B cell (primary cell): ENCODE data around the gene UNC119B. TPM values are rescaled to one million over a fixed set of nuclear protein-coding genes. Genes with fewer than 3 reads are reported as not detected.

Source experiments
- ATAC-seq: fragments of 200-7000 bp; cut with Tn5 transposase; one replicate; pipeline ENCODE4 v1.10.0; 2021; ENCODE audit warnings: low read depth, mild to moderate bottlenecking, moderate number of reproducible peaks, moderate library complexity
- CTCF ChIA-PET: fragments of 350-600 bp; sonication (Branson Sonifier 250); formaldehyde crosslinking; loops from one replicate; lab custom pipeline; 2021; ENCODE audit warnings: antibody characterized with exemption, inconsistent platforms; lab: Charles Lee
- POLR2A ChIA-PET: fragments of 350-600 bp; sonication (Branson Sonifier 250); formaldehyde crosslinking; loops from one replicate; lab custom pipeline; 2021; ENCODE audit warnings: antibody characterized with exemption; lab: Charles Lee
- DNase-seq: peaks from one replicate; pipeline ENCODE4 v3.0.0; 2013
- H2AFZ ChIP-seq: 2 replicates; pipeline ENCODE4 v1.6.1; 2012; ENCODE audit warnings: mild to moderate bottlenecking, low read depth, low read length; ENCODE audit not compliant: insufficient read depth, poor library complexity, severe bottlenecking
- H3K27ac ChIP-seq, 2 donors: 1 replicate in 1 of 2; 2 replicates in 1 of 2; pipeline ENCODE4 v1.5.1; 2012 to 2013; ENCODE audit warnings: low read length in 2 of 2, mild to moderate bottlenecking in 2 of 2, moderate library complexity in 1 of 2
- H3K27me3 ChIP-seq, 4 experiments: fragments of 200-600 bp in 1 of 4; sonication (generic) in 1 of 4; replicated peaks in 1 of 4; 1 replicate in 2 of 4; 2 replicates in 2 of 4; pipeline versions ENCODE4 v1.6.1 to v1.7.0; 2013 to 2016; ENCODE audit warnings: low read length in 3 of 4, mild to moderate bottlenecking in 2 of 4, mixed read lengths in 1 of 4, moderate library complexity in 1 of 4; ENCODE audit not compliant: insufficient read depth in 4 of 4, control insufficient read depth in 3 of 4; ENCODE audit errors: control extremely low read depth in 1 of 4
- H3K36me3 ChIP-seq, 2 experiments: replicated peaks in 1 of 2; 1 replicate in 1 of 2; 2 replicates in 1 of 2; pipeline versions ENCODE4 v1.6.1 to v1.7.1; 2013; ENCODE audit warnings: low read length in 1 of 2; ENCODE audit not compliant: insufficient read depth in 2 of 2, control insufficient read depth in 1 of 2; ENCODE audit errors: control extremely low read depth in 1 of 2, extremely low read depth in 1 of 2
- H3K4me1 ChIP-seq, 2 donors: fragments of 200-600 bp in 1 of 2; sonication (generic) in 1 of 2; 1 replicate in 1 of 2; 2 replicates in 1 of 2; pipeline versions ENCODE4 v1.5.1 to v1.6.1; 2013 to 2017; ENCODE audit warnings: low read length in 2 of 2; ENCODE audit not compliant: control insufficient read depth in 2 of 2, insufficient read depth in 2 of 2
- H3K4me2 ChIP-seq: replicated peaks from 2 replicates; pipeline ENCODE3; 2012; ENCODE audit warnings: mild to moderate bottlenecking, low read depth, low read length; ENCODE audit not compliant: poor library complexity, severe bottlenecking
- H3K4me3 ChIP-seq, 5 experiments: fragments of 200-600 bp in 1 of 5; sonication (generic) in 1 of 5; 1 replicate in 3 of 5; 2 replicates in 2 of 5; pipeline versions ENCODE4 v1.5.1 to v1.7.0; 2011 to 2016; ENCODE audit warnings: low read length in 4 of 5, mild to moderate bottlenecking in 4 of 5, low read depth in 2 of 5, control low read depth in 1 of 5, moderate library complexity in 1 of 5; ENCODE audit not compliant: insufficient read depth in 1 of 5; ENCODE audit errors: control extremely low read depth in 1 of 5, extremely low read depth in 1 of 5
- H3K79me2 ChIP-seq: fragments of 200-600 bp; sonication (generic); one replicate; pipeline ENCODE4 v1.6.0; 2016; ENCODE audit warnings: low read length; ENCODE audit not compliant: control insufficient read depth, insufficient read depth
- H3K9ac ChIP-seq: fragments of 200-600 bp; sonication (generic); 2 replicates; pipeline ENCODE4 v1.6.1; 2017; ENCODE audit warnings: mild to moderate bottlenecking, low read length, moderate library complexity
- H3K9me3 ChIP-seq, 3 donors: one replicate each; pipeline versions ENCODE4 v1.6.1 to v1.7.1; 2013; ENCODE audit warnings: low read length in 2 of 3; ENCODE audit not compliant: control insufficient read depth in 2 of 3, insufficient read depth in 1 of 3; ENCODE audit errors: control extremely low read depth in 1 of 3
- H4K20me1 ChIP-seq: 2 replicates; pipeline ENCODE4 v1.6.0; 2012; ENCODE audit warnings: mild to moderate bottlenecking, low read length; ENCODE audit not compliant: insufficient read depth, control insufficient read depth, poor library complexity, severe bottlenecking
- H3K27ac Mint-ChIP-seq: one replicate; pipeline ENCODE4 v1.8.0; 2021; ENCODE audit warnings: mixed read lengths
- H3K27me3 Mint-ChIP-seq: one replicate; pipeline ENCODE4 v1.8.0; 2021; ENCODE audit warnings: mixed read lengths
- H3K4me1 Mint-ChIP-seq: one replicate; pipeline ENCODE4 v1.8.0; 2021; ENCODE audit warnings: mixed read lengths
- H3K4me3 Mint-ChIP-seq: one replicate; pipeline ENCODE4 v1.8.0; 2021; ENCODE audit warnings: mixed read lengths
- H3K9me3 Mint-ChIP-seq: one replicate; pipeline ENCODE4 v1.8.0; 2022; ENCODE audit warnings: mixed read lengths; ENCODE audit not compliant: insufficient read depth
- CTCF ChIP-seq: fragments of 200-600 bp; IDR thresholded peaks from one replicate; pipeline ENCODE4 v1.8.0; 2022; ENCODE audit warnings: antibody characterized with exemption, mild to moderate bottlenecking
- EZH2 ChIP-seq: IDR thresholded peaks from 2 replicates; pipeline ENCODE4 v1.6.1; 2012; ENCODE audit warnings: borderline replicate concordance, low read depth, mild to moderate bottlenecking, moderate library complexity, low read length; ENCODE audit not compliant: insufficient read depth, poor library complexity, severe bottlenecking
- WGBS: methylation state at CpG from one replicate; pipeline ENCODE4 v1.1.5; 2013; ENCODE audit warnings: missing lambda C conversion rate; ENCODE audit not compliant: insufficient coverage; 5-methylcytosine and 5-hydroxymethylcytosine counted together
- intact Hi-C: fragments of 100-400 bp; cut with micrococcal nuclease; formaldehyde crosslinking; loops from one replicate; pipeline ENCODE4 v1.10.0; 2022
- polyA plus RNA-seq: library from polyadenylated mRNA; depleted of rRNA; stranded (reverse); fragments of >200 nt; gene quantifications from 2 replicates; pipeline ENCODE4 v1.2.3, GENCODE V29; 2012
- total RNA-seq, 2 donors: library from RNA; stranded (reverse); fragments of 120-200 nt in 1 of 2; gene quantifications; 1 replicate in 1 of 2; 2 replicates in 1 of 2; pipeline versions ENCODE4 v1.2.3 to v1.2.4, GENCODE V29; 2013 to 2022

Gene UNC119B
- total and polyA plus RNA-seq, 2 donors (not counting 1 experiment from before 2014, with no cell fraction given): 7.2 to 22.7 TPM

GRCh38 chr12:120680165-120680738 lies 30.0 kb upstream of the UNC119B start:
- peaks cover 36 to 49% of the 10 kb centered on the region in 2 donors for H3K4me1 ChIP-seq
- peaks cover 42% of the 10 kb centered on the region for H3K4me1 Mint-ChIP-seq
- peaks cover 0 to 3% (median 0%) of the 10 kb centered on the region in 3 donors for H3K9me3 ChIP-seq
- H3K9ac ChIP-seq: no peak overlapping the region
- POLR2A ChIA-PET: no interaction called here
- 88% methylated on average over 1 of the region's 5 CpGs for WGBS
- H3K4me2 ChIP-seq: peak overlapping the region; percentile 34
- no peak overlapping the region for H3K27ac ChIP-seq
- H2AFZ ChIP-seq: no peak overlapping the region
- H3K27me3 ChIP-seq: no peaks in the 10 kb centered on the region
- CTCF ChIA-PET: interaction anchor here (0.6 to 15.8 kb wide), 4 partner anchors 10 to 418 kb away, joined by 3 to 204 read pairs (median 4); no protein-coding TSS in a partner anchor
- no peaks in the 10 kb centered on the region for H3K36me3 ChIP-seq
- H3K27ac Mint-ChIP-seq: no peak overlapping the region
- no peak for DNase-seq
- intact Hi-C loops: loop anchor here (10.0 kb wide), 1 partner anchor 175 kb away; no protein-coding TSS in a partner anchor
- no peaks in the 10 kb centered on the region for H3K27me3 Mint-ChIP-seq
- no peak overlapping the region for H3K4me3 ChIP-seq
- H3K4me3 Mint-ChIP-seq: no peak overlapping the region
- TF ChIP-seq EZH2 (no peak), CTCF (no peak)
- ATAC-seq: no peak
- H3K79me2 ChIP-seq: no peaks in the 10 kb centered on the region
- no peaks in the 10 kb centered on the region for H4K20me1 ChIP-seq
- H3K9me3 Mint-ChIP-seq: no peaks in the 10 kb centered on the region

DNA sequence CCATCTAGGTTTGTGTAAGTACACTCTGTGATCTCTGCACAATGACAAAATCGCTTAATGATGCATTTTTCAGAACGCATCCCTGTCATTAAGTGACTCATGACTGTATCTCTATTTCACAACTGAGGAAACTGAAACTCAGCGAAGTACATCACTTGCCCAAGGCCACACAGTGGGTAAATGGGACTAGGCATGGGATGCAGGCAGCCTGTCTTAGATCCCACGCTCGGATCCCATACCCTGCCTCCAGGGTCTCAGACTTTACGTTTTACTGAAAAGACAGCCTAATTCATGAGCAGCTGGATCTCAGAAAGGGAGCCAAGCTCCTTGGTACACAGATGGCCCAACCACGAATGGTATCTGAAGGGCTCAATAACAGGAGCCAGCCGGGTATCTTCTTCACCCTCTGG lies 25.7 kb upstream of the UNC119B start:
- Mint-ChIP-seq H3K9me3 (no peaks in the 10 kb centered on the region), H3K27ac (peak overlapping the region; percentile 86), H3K4me3 (no peak overlapping the region), H3K27me3 (no peaks in the 10 kb centered on the region), H3K4me1 (peaks cover 44% of the 10 kb centered on the region)
- POLR2A ChIA-PET: interaction anchor here (0.7 to 1.0 kb wide), 4 partner anchors 15 to 37 kb away, joined by 3 read pairs; no protein-coding TSS in a partner anchor
- H3K4me1 ChIP-seq: peaks cover 49 to 55% of the 10 kb centered on the region in 2 donors
- peaks cover 23% of the 10 kb centered on the region for H4K20me1 ChIP-seq
- intact Hi-C loops: loop anchor here (10.0 kb wide), 1 partner anchor 170 kb away; no protein-coding TSS in a partner anchor
- DNase-seq (no peak), ATAC-seq (no peak)
- WGBS: 50% methylated on average over 7 of the region's 8 CpGs
- H3K27ac ChIP-seq: peak overlapping the region; percentile 9 to 87
- no peaks in the 10 kb centered on the region for H3K36me3 ChIP-seq
- H2AFZ ChIP-seq: no peak overlapping the region
- H3K9ac ChIP-seq: no peak overlapping the region
- peaks cover 0 to 6% (median 2%) of the 10 kb centered on the region in 3 donors for H3K9me3 ChIP-seq
- peak overlapping the region in 1 of 5 experiments; percentile 1 for H3K4me3 ChIP-seq
- H3K79me2 ChIP-seq: peaks cover 26% of the 10 kb centered on the region
- peak overlapping the region; percentile 84 for H3K4me2 ChIP-seq
- TF ChIP-seq EZH2 (no peak), CTCF (no peak)
- CTCF ChIA-PET: interaction anchor here (1.0 to 8.9 kb wide), 7 partner anchors 8 to 36 kb away, joined by 3 to 121 read pairs (median 5); no protein-coding TSS in a partner anchor
- H3K27me3 ChIP-seq: no peaks in the 10 kb centered on the region
